Panc1 (cell line): Measurements from ENCODE around the gene EVI2B. TPM values are rescaled to one million over a fixed set of nuclear protein-coding genes. Genes with fewer than 3 reads are reported as not detected.

ENCODE experiments used
- ATAC-seq: fragments of 200-7000 bp; cut with Tn5 transposase; 2 replicates; pipeline ENCODE4 v1.9.1; 2020; ENCODE audit warnings: mild to moderate bottlenecking, moderate library complexity
- BruUV-seq: library from RNA; stranded (reverse); fragments of 400-500 nt; replicated peaks from 2 replicates; lab custom pipeline; 2021; lab: Mats Ljungman, UMichigan
- CTCF ChIA-PET: fragments of 300-600 bp; sonication (Branson Sonifier 250); formaldehyde crosslinking; loops from one replicate; lab custom pipeline; 2022; ENCODE audit warnings: antibody characterized with exemption; lab: Charles Lee
- POLR2A ChIA-PET: fragments of 300-600 bp; sonication (Branson Sonifier 250); formaldehyde crosslinking; loops from one replicate; lab custom pipeline; 2022; ENCODE audit warnings: antibody characterized with exemption; lab: Charles Lee
- DNase-seq: peaks from one replicate; pipeline ENCODE4 v3.0.0-alpha.2; 2010; ENCODE audit warnings: low read depth, low spot score
- H3K27ac ChIP-seq: 2 replicates; pipeline ENCODE4 v1.5.1; 2011; ENCODE audit warnings: mild to moderate bottlenecking, low read length, inconsistent platforms
- H3K27me3 ChIP-seq: fragments of 200-500 bp; sonication (Bioruptor generic); 2 replicates; pipeline ENCODE4 v1.6.0; 2014; ENCODE audit warnings: low read length, inconsistent platforms; ENCODE audit not compliant: control insufficient read depth, insufficient read depth
- H3K36me3 ChIP-seq: fragments of 200-500 bp; sonication (Bioruptor generic); 2 replicates; pipeline ENCODE4 v1.5.1; 2014; ENCODE audit warnings: inconsistent platforms, mild to moderate bottlenecking, low read length, moderate library complexity; ENCODE audit not compliant: control insufficient read depth, insufficient read depth
- H3K4me1 ChIP-seq: 2 replicates; pipeline ENCODE4 v1.5.1; 2011; ENCODE audit warnings: inconsistent platforms, mild to moderate bottlenecking, low read length, moderate library complexity; ENCODE audit not compliant: control insufficient read depth, insufficient read depth
- H3K4me3 ChIP-seq, 2 experiments: 2 replicates each; pipeline ENCODE4 v1.5.1; 2011 to 2012; ENCODE audit warnings: low read depth in 2 of 2, low read length in 2 of 2, mild to moderate bottlenecking in 2 of 2, inconsistent platforms in 1 of 2, moderate library complexity in 1 of 2
- H3K9me3 ChIP-seq: fragments of 200-500 bp; sonication (Bioruptor generic); 2 replicates; pipeline ENCODE4 v1.5.1; 2014; ENCODE audit warnings: low read depth, mild to moderate bottlenecking, inconsistent platforms, low read length, moderate library complexity; ENCODE audit not compliant: control insufficient read depth, insufficient read depth
- CTCF ChIP-seq: fragments of 450-650 bp; IDR thresholded peaks from 2 replicates; pipeline ENCODE4 v1.5.1; 2017; ENCODE audit warnings: mild to moderate bottlenecking
- POLR2AphosphoS5 ChIP-seq: IDR thresholded peaks from 2 replicates; pipeline ENCODE4 v1.6.1; 2012; ENCODE audit warnings: mild to moderate bottlenecking, low read depth, low read length, moderate library complexity
- REST ChIP-seq, 2 experiments: IDR thresholded peaks; 2 replicates each; pipeline ENCODE4 v1.6.1; 2011 to 2012; ENCODE audit warnings: low read depth in 2 of 2, control low read depth in 1 of 2, low read length in 1 of 2, mild to moderate bottlenecking in 1 of 2, moderate library complexity in 1 of 2; ENCODE audit not compliant: insufficient read depth in 1 of 2
- SIN3A ChIP-seq: IDR thresholded peaks from 2 replicates; pipeline ENCODE4 v1.6.1; 2012; ENCODE audit warnings: low read depth, mild to moderate bottlenecking, low read length, moderate library complexity, borderline replicate concordance; ENCODE audit not compliant: insufficient read depth
- TCF7L2 ChIP-seq: IDR thresholded peaks from 2 replicates; pipeline ENCODE4 v1.6.1; 2011; ENCODE audit warnings: mild to moderate bottlenecking, low read depth, low read length, inconsistent platforms
- in situ Hi-C: cut with HindIII; loops from 2 replicates; pipeline ENCODE4 v1.10.0; 2016; ENCODE audit warnings: low sequenced_read_pairs, low pct_unique_long_range_greater_than_20kb
- intact Hi-C: fragments of 100-400 bp; cut with micrococcal nuclease; formaldehyde crosslinking; loops from one replicate; pipeline ENCODE4 v1.10.0; 2022; ENCODE audit not compliant: unreplicated experiment
- total RNA-seq: library from RNA; stranded (reverse); gene quantifications from one replicate; pipeline ENCODE4 v1.2.1, GENCODE V29; 2021; ENCODE audit not compliant: unreplicated experiment

Gene EVI2B
- total RNA-seq, 1 experiment from 2014 or later = 0.08 TPM

GRCh38 chr17:31293581-31293980, 20.3 kb downstream of the EVI2B start:
- in situ Hi-C loops (no loop called here), intact Hi-C loops (no loop called here)
- H3K27ac ChIP-seq = no peak overlapping the region
- H3K9me3 ChIP-seq = no peaks in the 10 kb centered on the region
- no peaks in the 10 kb centered on the region for H3K27me3 ChIP-seq
- BruUV-seq = no TSS peak
- no peak for DNase-seq
- no peak for ATAC-seq
- H3K4me1 ChIP-seq = no peaks in the 10 kb centered on the region
- POLR2A ChIA-PET = no interaction called here
- TF ChIP-seq TCF7L2 (no peak), SIN3A (no peak), CTCF (no peak), REST (IDR thresholded peaks at IDR 0.05; ENCODE audit: insufficient read depth in 1 of 2, low read depth in 2 of 2, low read length in 1 of 2) (no peak), POLR2AphosphoS5 (no peak)
- H3K36me3 ChIP-seq = no peaks in the 10 kb centered on the region; the same call in 1 of the 2 replicates
- CTCF ChIA-PET = no interaction called here
- no peak overlapping the region for H3K4me3 ChIP-seq

- in situ Hi-C loops = no loop called here
Measured at GRCh38 chr17:31291820-31292219, 22.0 kb downstream of the EVI2B start.

More at GRCh38 chr17:31291820-31292219, 22.0 kb downstream of the EVI2B start:
- H3K27ac ChIP-seq = no peak overlapping the region
- no peaks in the 10 kb centered on the region; the same call in 1 of the 2 replicates for H3K36me3 ChIP-seq
- no peak for DNase-seq
- ChIA-PET POLR2A (no interaction called here), CTCF (no interaction called here)
- H3K27me3 ChIP-seq = no peaks in the 10 kb centered on the region
- BruUV-seq = no TSS peak
- no peak overlapping the region for H3K4me3 ChIP-seq
- TF ChIP-seq SIN3A = no peak
- no peak for TF ChIP-seq CTCF
- TF ChIP-seq REST (IDR thresholded peaks at IDR 0.05; ENCODE audit: insufficient read depth in 1 of 2, low read depth in 2 of 2, low read length in 1 of 2) = no peak
- TF ChIP-seq POLR2AphosphoS5 = no peak
- no peak for TF ChIP-seq TCF7L2
- no peaks in the 10 kb centered on the region for H3K9me3 ChIP-seq
- ATAC-seq = no peak
- intact Hi-C loops = no loop called here
- H3K4me1 ChIP-seq = no peaks in the 10 kb centered on the region
